Keratinocyte (primary cell): ENCODE measurements around the gene MGAT5.

Experiments used
- CTCF ChIP-seq, 3 experiments: IDR thresholded peaks in 1 of 3; conservative IDR thresholded peaks in 1 of 3; optimal IDR thresholded peaks in 1 of 3; 2 replicates in 2 of 3; 3 replicates in 1 of 3; pipeline versions ENCODE3 to v1.5.1; 2011; ENCODE audit warnings: low read length in 3 of 3, mild to moderate bottlenecking in 3 of 3, moderate library complexity in 2 of 3, control low read depth in 1 of 3, inconsistent platforms in 1 of 3; ENCODE audit not compliant: insufficient read depth in 2 of 3; ENCODE audit errors: extremely low read depth in 1 of 3
- EZH2 ChIP-seq: IDR thresholded peaks from one replicate; pipeline ENCODE4 v1.6.1; 2012; ENCODE audit warnings: inconsistent platforms, mild to moderate bottlenecking, low read length, moderate library complexity

- TF ChIP-seq CTCF (optimal IDR thresholded peaks at IDR 0.05 in 1 of 3, IDR thresholded peaks at IDR 0.05 in 1 of 3, conservative IDR thresholded peaks at IDR 0.05 in 1 of 3; ENCODE audit: extremely low read depth in 1 of 3, insufficient read depth in 2 of 3, low read length in 3 of 3): no peak
- no peak for TF ChIP-seq EZH2
These were observed 117.0 kb downstream of the MGAT5 start for GRCh38 chr2:134370655-134371445.
